Aorta (tissue), 5 donors: ENCODE results near the gene SETDB1. TPM values are rescaled to one million over a fixed set of nuclear protein-coding genes. Genes with fewer than 3 reads are reported as not detected.
A peak's percentile ranks its signal among the peaks of the same experiment; 100 is the strongest.

Experiments used
- ATAC-seq: fragments of 200-7000 bp; cut with Tn5 transposase; one replicate; pipeline ENCODE4 v1.9.1; 2022; ENCODE audit warnings: moderate library complexity; ENCODE audit not compliant: low FRiP score
- DNase-seq, 2 donors: peaks; one replicate each; pipeline ENCODE4 v3.0.0-alpha.2; 2020
- H3K27ac ChIP-seq, 2 donors: one replicate each; pipeline ENCODE4 v1.5.1; 2013; ENCODE audit warnings: low read length in 2 of 2, mild to moderate bottlenecking in 2 of 2, moderate library complexity in 2 of 2, control low read depth in 1 of 2, inconsistent platforms in 1 of 2, low read depth in 1 of 2
- H3K27me3 ChIP-seq, 2 donors: one replicate each; pipeline ENCODE4 v1.6.1; 2013; ENCODE audit warnings: control low read depth in 1 of 2, low read length in 1 of 2, mild to moderate bottlenecking in 1 of 2, moderate library complexity in 1 of 2; ENCODE audit not compliant: insufficient read depth in 2 of 2, control insufficient read depth in 1 of 2
- H3K36me3 ChIP-seq, 2 donors: one replicate each; pipeline ENCODE4 v1.6.1; 2013; ENCODE audit warnings: control low read depth in 1 of 2, low read length in 1 of 2, mild to moderate bottlenecking in 1 of 2; ENCODE audit not compliant: insufficient read depth in 2 of 2, control insufficient read depth in 1 of 2
- H3K4me1 ChIP-seq, 2 donors: one replicate each; pipeline ENCODE4 v1.6.1; 2013; ENCODE audit warnings: low read length in 2 of 2, control low read depth in 1 of 2, mild to moderate bottlenecking in 1 of 2, moderate library complexity in 1 of 2; ENCODE audit not compliant: insufficient read depth in 2 of 2, control insufficient read depth in 1 of 2
- H3K4me3 ChIP-seq, 2 donors: one replicate each; pipeline ENCODE4 v1.5.1; 2013; ENCODE audit warnings: low read length in 2 of 2, control low read depth in 1 of 2, mild to moderate bottlenecking in 1 of 2
- H3K9me3 ChIP-seq: one replicate; pipeline ENCODE4 v1.6.1; 2013; ENCODE audit warnings: mild to moderate bottlenecking, low read length; ENCODE audit not compliant: control insufficient read depth
- WGBS, 2 donors: extraction: QIAGEN DNeasy Blood & Tissue Kit; methylation state at CpG; one replicate each; pipeline ENCODE4 v1.1.7; 2013; 5-methylcytosine and 5-hydroxymethylcytosine counted together
- intact Hi-C, 2 donors: fragments of 100-400 bp; cut with DNase I; formaldehyde crosslinking; loops; one replicate each; pipeline versions ENCODE4 v1.14.2 to v1.15.0; 2022
- polyA plus RNA-seq, 2 donors: library from polyadenylated mRNA; stranded (reverse); fragments of 200-250 nt; gene quantifications; one replicate each; pipeline ENCODE4 v1.2.3, GENCODE V29; 2013
- total RNA-seq, 2 donors: library from RNA; stranded (reverse); fragmentation: NEBNext Ultra II Directional; extraction: Animal tissue kit (Norgen Biotek cat#: 25700); gene quantifications; one replicate each; pipeline ENCODE4 v1.2.1, GENCODE V29; 2021
- donor health status: healthy with polysubstance abuse.
- donor health status: Bipolar disorder and iron deficiency.
- donor health status: DM: no; HTN: no; CAD: no.
- donor health status: DM: no; HTN: no; CAD: no.
- donor health status: DM: yes; HTN: yes; CAD: no.

SETDB1 gene
- total and polyA plus RNA-seq, 4 donors, result 14.9 to 56.2 (median 30.5) TPM

DNA sequence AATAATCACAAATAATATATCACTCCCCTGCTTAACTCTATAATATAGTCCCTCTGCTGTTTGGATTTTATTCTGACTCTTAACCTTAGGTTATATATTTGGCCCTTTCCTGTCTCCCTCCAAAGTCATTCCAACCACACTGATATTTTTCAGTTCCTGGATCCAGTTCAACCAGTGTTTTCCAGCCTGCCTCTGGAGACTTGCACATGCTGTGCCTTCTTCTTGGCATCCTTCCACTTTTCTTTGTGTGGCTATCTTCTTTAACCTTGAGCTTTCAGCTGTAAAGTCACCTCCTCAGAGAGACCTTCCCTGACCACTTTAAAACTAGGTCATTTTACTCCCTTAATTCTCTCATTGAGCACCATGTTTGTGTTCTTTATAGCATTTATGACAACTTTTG is 29.1 kb downstream of the SETDB1 start:
- Histone ChIP-seq H3K27ac (no peak overlapping the region), H3K9me3 (no peaks in the 10 kb centered on the region), H3K27me3 (no peaks in the 10 kb centered on the region), H3K36me3 (peaks cover 4 to 11% of the 10 kb centered on the region in 2 donors), H3K4me3 (no peak overlapping the region), H3K4me1 (no peaks in the 10 kb centered on the region)
- DNase-seq (no peak), ATAC-seq (no peak)
- intact Hi-C loops, result no loop called here

DNA sequence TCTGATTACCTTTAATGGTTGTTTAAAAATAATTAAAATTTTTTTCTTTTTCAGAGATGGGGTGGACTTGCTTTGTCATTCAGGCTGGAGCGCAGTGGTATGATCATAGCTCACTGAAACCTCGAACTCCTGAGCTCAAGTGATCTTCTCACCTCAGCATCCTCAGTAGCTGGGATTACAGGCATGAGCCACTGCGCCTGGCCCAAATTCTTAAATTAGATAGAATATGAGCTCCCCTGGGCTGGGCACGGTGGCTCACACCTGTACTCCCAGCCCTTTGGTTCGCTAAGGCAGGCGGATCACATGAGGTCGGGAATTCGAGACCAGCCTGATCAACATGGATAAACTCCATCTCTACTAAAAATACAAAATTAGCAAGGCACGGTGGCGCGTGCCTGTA is 31.5 kb downstream of the SETDB1 start:
- peaks cover 4 to 7% of the 10 kb centered on the region in 2 donors for H3K36me3 ChIP-seq
- WGBS, 2 donors, result 97% methylated on average over 11 of the region's 11 CpGs
- intact Hi-C loops, result no loop called here
- no peak overlapping the region for H3K27ac ChIP-seq
- H3K4me3 ChIP-seq, result no peak overlapping the region
- ATAC-seq (no peak), DNase-seq (peak in 1 of 2 donors; percentile 29)
- no peaks in the 10 kb centered on the region for H3K4me1 ChIP-seq
- H3K9me3 ChIP-seq, result no peaks in the 10 kb centered on the region
- no peaks in the 10 kb centered on the region for H3K27me3 ChIP-seq

DNA sequence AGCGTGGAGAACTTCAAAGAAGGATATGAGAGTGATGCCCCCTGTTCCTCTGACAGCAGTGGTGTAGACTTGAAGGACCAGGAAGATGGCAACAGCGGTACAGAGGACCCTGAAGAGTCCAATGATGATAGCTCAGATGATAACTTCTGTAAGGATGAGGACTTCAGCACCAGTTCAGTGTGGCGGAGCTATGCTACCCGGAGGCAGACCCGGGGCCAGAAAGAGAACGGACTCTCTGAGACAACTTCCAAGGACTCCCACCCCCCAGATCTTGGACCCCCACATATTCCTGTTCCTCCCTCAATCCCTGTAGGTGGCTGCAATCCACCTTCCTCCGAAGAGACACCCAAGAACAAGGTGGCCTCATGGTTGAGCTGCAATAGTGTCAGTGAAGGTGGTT is 34.5 kb downstream of the SETDB1 start:
- no peak overlapping the region for H3K27ac ChIP-seq
- intact Hi-C loops, result no loop called here
- DNase-seq (peak; percentile 10 to 65), ATAC-seq (no peak)
- H3K9me3 ChIP-seq, result no peaks in the 10 kb centered on the region
- H3K4me1 ChIP-seq, result no peaks in the 10 kb centered on the region
- no peak overlapping the region for H3K4me3 ChIP-seq
- 95% methylated on average over 7 of the region's 7 CpGs for WGBS, 2 donors
- H3K27me3 ChIP-seq, result no peaks in the 10 kb centered on the region
- peaks cover 0 to 17% of the 10 kb centered on the region in 2 donors for H3K36me3 ChIP-seq

DNA sequence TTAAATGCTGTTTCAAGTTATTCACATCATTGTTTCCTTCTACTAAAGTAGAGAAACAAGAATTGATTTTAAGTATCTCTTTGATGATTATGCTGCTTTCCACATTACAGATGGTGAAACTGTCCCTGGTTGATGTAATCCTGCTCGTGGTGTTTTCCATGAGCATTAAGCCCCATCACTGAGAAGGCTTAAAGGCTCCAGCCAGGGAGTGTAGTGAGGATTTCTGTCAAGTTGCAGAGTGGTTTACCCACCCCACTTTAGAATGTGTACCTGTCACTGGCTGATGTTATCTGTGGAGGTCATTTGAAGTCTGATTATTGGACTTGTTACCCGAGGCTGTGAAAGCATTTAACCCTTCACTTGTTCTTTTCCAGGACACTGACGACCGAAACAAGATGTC is 35.6 kb downstream of the SETDB1 start:
- H3K27ac ChIP-seq, result no peak overlapping the region
- H3K4me1 ChIP-seq, result no peaks in the 10 kb centered on the region
- no peak for ATAC-seq
- no peaks in the 10 kb centered on the region for H3K9me3 ChIP-seq
- 63 to 67% methylated on average over 4 of the region's 4 CpGs for WGBS, 2 donors
- intact Hi-C loops, result no loop called here
- peak in 1 of 2 donors; percentile 4 for DNase-seq
- peaks cover 6 to 25% of the 10 kb centered on the region in 2 donors for H3K36me3 ChIP-seq
- H3K4me3 ChIP-seq, result no peak overlapping the region
- H3K27me3 ChIP-seq, result no peaks in the 10 kb centered on the region

DNA sequence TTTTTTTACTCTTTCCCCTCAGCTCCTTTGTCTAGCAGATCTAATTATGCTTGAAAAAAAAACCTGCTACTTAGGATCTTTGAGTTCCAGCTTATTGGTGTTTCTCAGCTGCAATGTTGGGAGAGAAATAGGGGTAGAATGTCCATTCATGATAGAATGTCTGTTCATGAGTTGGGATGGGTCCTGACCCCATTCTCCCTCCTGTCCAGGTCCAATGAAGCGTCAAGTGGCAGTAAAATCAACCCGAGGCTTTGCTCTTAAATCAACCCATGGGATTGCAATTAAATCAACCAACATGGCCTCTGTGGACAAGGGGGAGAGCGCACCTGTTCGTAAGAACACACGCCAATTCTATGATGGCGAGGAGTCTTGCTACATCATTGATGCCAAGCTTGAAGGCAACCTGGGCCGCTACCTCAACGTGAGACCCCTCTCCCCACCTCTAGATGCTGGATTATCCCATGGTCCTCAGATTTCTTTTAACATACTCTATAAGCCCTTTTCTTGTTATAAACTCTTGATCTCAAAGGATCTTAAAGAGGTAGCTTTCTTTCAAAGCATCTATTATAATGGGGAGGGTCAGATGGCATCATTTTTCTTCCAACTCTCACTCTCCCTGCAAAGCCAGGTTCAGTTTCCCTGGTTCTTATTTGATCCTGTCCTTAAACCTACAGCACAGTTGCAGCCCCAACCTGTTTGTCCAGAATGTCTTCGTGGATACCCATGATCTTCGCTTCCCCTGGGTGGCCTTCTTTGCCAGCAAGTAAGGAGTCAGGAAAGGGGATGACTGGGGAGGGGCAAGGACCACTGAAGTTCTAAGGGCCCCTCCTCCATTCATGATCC is 37.4 kb downstream of the SETDB1 start:
- peaks cover 7 to 26% of the 10 kb centered on the region in 2 donors for H3K36me3 ChIP-seq
- ATAC-seq (no peak), DNase-seq (peak; percentile 13 to 19)
- 85 to 89% methylated on average over 10 of the region's 10 CpGs for whole genome bisulfite sequencing, 2 donors
- no peaks in the 10 kb centered on the region for H3K9me3 ChIP-seq
- intact Hi-C loops, result no loop called here
- no peaks in the 10 kb centered on the region for H3K4me1 ChIP-seq
- H3K27ac ChIP-seq, result no peak overlapping the region
- H3K4me3 ChIP-seq, result no peak overlapping the region
- no peaks in the 10 kb centered on the region for H3K27me3 ChIP-seq

DNA sequence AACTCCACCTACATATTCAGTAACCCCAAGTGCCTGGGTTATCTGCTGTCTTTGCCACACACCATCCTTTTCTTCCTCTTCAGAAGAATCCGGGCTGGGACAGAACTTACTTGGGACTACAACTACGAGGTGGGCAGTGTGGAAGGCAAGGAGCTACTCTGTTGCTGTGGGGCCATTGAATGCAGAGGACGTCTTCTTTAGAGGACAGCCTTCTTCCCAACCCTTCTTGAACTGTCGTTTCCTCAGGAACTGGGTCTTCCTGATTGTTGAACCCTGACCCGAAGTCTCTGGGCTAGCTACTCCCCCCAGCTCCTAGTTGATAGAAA is 38.0 kb downstream of the SETDB1 start:
- Histone ChIP-seq H3K4me1 (no peaks in the 10 kb centered on the region), H3K36me3 (peaks cover 7 to 27% of the 10 kb centered on the region in 2 donors), H3K9me3 (no peaks in the 10 kb centered on the region), H3K27ac (no peak overlapping the region), H3K27me3 (no peaks in the 10 kb centered on the region), H3K4me3 (no peak overlapping the region)
- WGBS, 2 donors, result 77 to 81% methylated on average over 5 of the region's 5 CpGs
- intact Hi-C loops, result no loop called here
- DNase-seq, result peak in 1 of 2 donors; percentile 19
- ATAC-seq, result no peak

DNA sequence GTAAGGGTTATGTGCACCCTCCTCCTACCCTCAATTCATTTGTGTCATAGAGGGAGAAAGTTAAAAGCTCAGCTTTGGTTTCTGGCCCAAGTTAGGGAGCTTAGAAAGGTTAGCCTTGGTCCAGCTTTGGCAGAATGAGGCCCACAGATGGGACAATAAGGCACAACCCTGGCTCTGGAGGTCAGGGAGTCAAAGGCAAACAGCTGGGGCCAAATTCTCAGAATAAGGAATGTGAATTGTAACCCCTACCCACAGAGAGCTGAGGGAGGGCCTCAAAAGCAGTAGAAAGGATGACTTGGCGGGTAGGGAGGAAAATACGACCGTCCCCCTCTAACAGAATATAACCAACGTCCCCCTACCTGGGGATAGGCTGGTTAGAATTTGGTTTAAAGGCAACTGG is 39.4 kb downstream of the SETDB1 start:
- H3K4me1 ChIP-seq, result no peaks in the 10 kb centered on the region
- peak in 1 of 2 donors; percentile 15 for DNase-seq
- no peak overlapping the region for H3K4me3 ChIP-seq
- no peaks in the 10 kb centered on the region for H3K27me3 ChIP-seq
- no peak for ATAC-seq
- intact Hi-C loops, result no loop called here
- no peaks in the 10 kb centered on the region for H3K9me3 ChIP-seq
- WGBS, 2 donors, result 86% methylated on average over 4 of the region's 4 CpGs
- peaks cover 7 to 25% of the 10 kb centered on the region in 2 donors for H3K36me3 ChIP-seq
- H3K27ac ChIP-seq, result no peak overlapping the region

DNA sequence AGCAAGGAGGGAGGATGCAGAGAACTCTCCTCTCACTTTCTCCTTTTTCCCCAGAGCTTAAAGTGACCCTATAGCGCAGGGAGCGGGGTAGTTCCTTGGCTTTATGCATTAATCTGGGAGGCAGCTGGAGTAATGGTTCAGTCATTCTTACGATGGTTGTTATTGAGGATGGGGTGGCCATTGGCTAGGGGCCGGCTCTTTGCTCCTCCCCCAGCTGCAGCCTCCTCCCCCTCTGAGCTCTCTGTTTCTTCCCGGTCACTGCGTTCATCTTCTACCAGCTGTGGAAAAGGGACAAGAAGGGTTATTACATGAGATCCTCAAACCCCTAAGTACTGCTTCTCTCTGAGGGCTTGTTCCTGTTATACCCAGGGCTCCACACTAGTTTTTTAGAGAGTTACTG is 39.8 kb downstream of the SETDB1 start:
- Histone ChIP-seq H3K36me3 (peaks cover 7 to 25% of the 10 kb centered on the region in 2 donors), H3K4me3 (no peak overlapping the region), H3K4me1 (no peaks in the 10 kb centered on the region), H3K9me3 (no peaks in the 10 kb centered on the region), H3K27me3 (no peaks in the 10 kb centered on the region), H3K27ac (no peak overlapping the region)
- ATAC-seq, result no peak
- DNase-seq, result peak in 1 of 2 donors; percentile 12
- intact Hi-C loops, result no loop called here
- WGBS, 2 donors, result 53 to 61% methylated on average over 6 of the region's 6 CpGs

DNA sequence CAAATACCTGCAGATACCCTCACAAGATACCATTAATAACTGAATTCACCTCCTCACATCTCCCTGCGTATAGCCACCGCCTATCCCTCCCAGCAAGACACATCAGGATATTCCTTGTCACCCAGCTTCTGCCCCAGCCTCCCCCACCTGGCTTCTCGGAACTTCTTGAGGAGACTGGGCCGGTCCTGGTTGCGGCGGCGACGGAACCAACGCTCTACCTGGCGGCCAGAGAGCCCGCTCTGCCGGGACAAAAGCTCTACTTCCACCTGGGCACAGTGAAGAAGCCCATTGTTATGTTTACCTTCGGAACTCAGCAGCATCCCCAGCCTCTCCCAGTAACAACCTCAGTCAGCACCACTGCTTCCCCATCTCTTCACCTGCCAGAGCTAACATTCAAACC is 41.8 kb downstream of the SETDB1 start:
- Histone ChIP-seq H3K27me3 (no peaks in the 10 kb centered on the region), H3K4me1 (no peaks in the 10 kb centered on the region), H3K27ac (no peak overlapping the region), H3K4me3 (no peak overlapping the region), H3K9me3 (no peaks in the 10 kb centered on the region), H3K36me3 (peaks cover 7 to 23% of the 10 kb centered on the region in 2 donors)
- DNase-seq, result peak; percentile 33 to 47
- no peak for ATAC-seq
- WGBS, 2 donors, result 96% methylated on average over 13 of the region's 13 CpGs
- intact Hi-C loops, result no loop called here
